Natural killer cell (primary cell): ENCODE data around the gene COL19A1. TPM values are rescaled to one million over a fixed set of nuclear protein-coding genes. Genes with fewer than 3 reads are reported as not detected.

Source experiments
- ATAC-seq, 3 donors: fragments of 150-1000 bp in 2 of 3; fragments of 200-7000 bp in 1 of 3; cut with Tn5 transposase; 1 replicate in 1 of 3; 2 replicates in 2 of 3; pipeline ENCODE4 v1.10.0; 2021; ENCODE audit warnings: mild to moderate bottlenecking in 2 of 3, moderate library complexity in 2 of 3
- DNase-seq, 2 donors: peaks; one replicate each; pipeline versions ENCODE4 v3.0.0 to v3.0.0-alpha.2; 2013 to 2021; ENCODE audit warnings: mixed read lengths in 1 of 2
- H3K27ac ChIP-seq: one replicate; pipeline ENCODE4 v1.5.1; 2013; ENCODE audit warnings: mild to moderate bottlenecking, low read length
- H3K27me3 ChIP-seq: one replicate; pipeline ENCODE4 v1.6.1; 2013; ENCODE audit warnings: low read length; ENCODE audit not compliant: control insufficient read depth, insufficient read depth
- H3K36me3 ChIP-seq: one replicate; pipeline ENCODE4 v1.6.1; 2013; ENCODE audit warnings: low read length; ENCODE audit not compliant: control insufficient read depth, insufficient read depth
- H3K4me1 ChIP-seq: one replicate; pipeline ENCODE4 v1.6.1; 2013; ENCODE audit warnings: low read length; ENCODE audit not compliant: control insufficient read depth, insufficient read depth
- H3K4me3 ChIP-seq: one replicate; pipeline ENCODE4 v1.5.1; 2013; ENCODE audit warnings: low read length
- H3K9me3 ChIP-seq: one replicate; pipeline ENCODE4 v1.6.1; 2013; ENCODE audit warnings: low read length; ENCODE audit not compliant: control insufficient read depth, insufficient read depth
- H3K27ac Mint-ChIP-seq, 2 donors: one replicate each; pipeline ENCODE4 v1.8.0; 2022; ENCODE audit warnings: mild to moderate bottlenecking in 2 of 2, mixed read lengths in 2 of 2, moderate library complexity in 1 of 2
- H3K27me3 Mint-ChIP-seq, 2 donors: one replicate each; pipeline ENCODE4 v1.8.0; 2022; ENCODE audit warnings: low read depth in 2 of 2, mixed read lengths in 2 of 2
- H3K36me3 Mint-ChIP-seq: one replicate; pipeline ENCODE4 v1.8.0; 2022; ENCODE audit warnings: mixed read lengths
- H3K4me1 Mint-ChIP-seq, 2 donors: one replicate each; pipeline ENCODE4 v1.8.0; 2022; ENCODE audit warnings: mixed read lengths in 2 of 2
- H3K4me3 Mint-ChIP-seq: one replicate; pipeline ENCODE4 v1.8.0; 2022; ENCODE audit warnings: mild to moderate bottlenecking, moderate library complexity, mixed read lengths
- H3K9me3 Mint-ChIP-seq, 2 donors: one replicate each; pipeline ENCODE4 v1.8.0; 2022; ENCODE audit warnings: mixed read lengths in 2 of 2
- WGBS: methylation state at CpG from one replicate; pipeline ENCODE4 v1.1.7; 2013; ENCODE audit warnings: missing lambda C conversion rate; ENCODE audit not compliant: insufficient coverage; 5-methylcytosine and 5-hydroxymethylcytosine counted together
- intact Hi-C: fragments of 100-400 bp; cut with micrococcal nuclease; formaldehyde crosslinking; loops from one replicate; pipeline ENCODE4 v1.14.2; 2022
- total RNA-seq, 4 donors: library from RNA; stranded (reverse); fragments of 120-200 nt in 1 of 4; gene quantifications; one replicate each; pipeline versions ENCODE4 v1.2.3 to v1.2.4, GENCODE V29; 2013 to 2022
- TF ChIP-seq, protein P1 (sequence below): fragments of 200-600 bp; IDR thresholded peaks from one replicate; pipeline ENCODE4 v1.8.0; 2022; ENCODE audit warnings: antibody characterized with exemption

Gene COL19A1
- total RNA-seq, 3 donors from 2014 or later (not counting 1 experiment from before 2014, with no cell fraction given) = 0.07 to 0.33 (median 0.18) TPM

DNA sequence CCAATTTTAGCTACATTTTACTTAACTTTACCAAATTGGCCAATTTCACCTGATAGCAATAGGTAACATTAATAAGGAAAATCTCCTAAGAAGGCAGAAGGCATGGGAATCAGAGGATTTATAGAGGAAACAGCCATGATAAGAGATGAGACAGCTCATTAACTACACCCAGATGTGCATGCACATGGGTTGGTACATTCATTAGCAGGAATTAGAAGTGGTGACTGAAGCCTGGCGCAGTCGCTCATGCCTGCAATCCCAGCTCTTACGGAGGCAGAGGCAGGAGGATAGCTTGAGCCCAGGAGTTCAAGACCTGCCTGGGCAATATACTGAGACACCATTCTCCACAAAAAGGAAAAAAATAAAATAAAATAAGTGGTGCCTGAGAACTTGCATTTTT, 263.0 kb downstream of the COL19A1 start:
- H3K9me3 Mint-ChIP-seq = no peaks in the 10 kb centered on the region
- DNase-seq (no peak), ATAC-seq (no peak)
- Histone ChIP-seq H3K4me3 (no peak overlapping the region), H3K27me3 (no peaks in the 10 kb centered on the region), H3K27ac (no peak overlapping the region), H3K9me3 (no peaks in the 10 kb centered on the region), H3K36me3 (no peaks in the 10 kb centered on the region), H3K4me1 (no peaks in the 10 kb centered on the region)
- H3K36me3 Mint-ChIP-seq = no peaks in the 10 kb centered on the region
- 100% methylated on average over 3 of the region's 3 CpGs for WGBS
- H3K4me1 Mint-ChIP-seq = no peaks in the 10 kb centered on the region
- H3K4me3 Mint-ChIP-seq = no peak overlapping the region
- no peak overlapping the region for H3K27ac Mint-ChIP-seq
- intact Hi-C loops = no loop called here
- H3K27me3 Mint-ChIP-seq = no peaks in the 10 kb centered on the region
- TF ChIP-seq, protein P1, sequence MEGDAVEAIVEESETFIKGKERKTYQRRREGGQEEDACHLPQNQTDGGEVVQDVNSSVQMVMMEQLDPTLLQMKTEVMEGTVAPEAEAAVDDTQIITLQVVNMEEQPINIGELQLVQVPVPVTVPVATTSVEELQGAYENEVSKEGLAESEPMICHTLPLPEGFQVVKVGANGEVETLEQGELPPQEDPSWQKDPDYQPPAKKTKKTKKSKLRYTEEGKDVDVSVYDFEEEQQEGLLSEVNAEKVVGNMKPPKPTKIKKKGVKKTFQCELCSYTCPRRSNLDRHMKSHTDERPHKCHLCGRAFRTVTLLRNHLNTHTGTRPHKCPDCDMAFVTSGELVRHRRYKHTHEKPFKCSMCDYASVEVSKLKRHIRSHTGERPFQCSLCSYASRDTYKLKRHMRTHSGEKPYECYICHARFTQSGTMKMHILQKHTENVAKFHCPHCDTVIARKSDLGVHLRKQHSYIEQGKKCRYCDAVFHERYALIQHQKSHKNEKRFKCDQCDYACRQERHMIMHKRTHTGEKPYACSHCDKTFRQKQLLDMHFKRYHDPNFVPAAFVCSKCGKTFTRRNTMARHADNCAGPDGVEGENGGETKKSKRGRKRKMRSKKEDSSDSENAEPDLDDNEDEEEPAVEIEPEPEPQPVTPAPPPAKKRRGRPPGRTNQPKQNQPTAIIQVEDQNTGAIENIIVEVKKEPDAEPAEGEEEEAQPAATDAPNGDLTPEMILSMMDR = no peak

DNA sequence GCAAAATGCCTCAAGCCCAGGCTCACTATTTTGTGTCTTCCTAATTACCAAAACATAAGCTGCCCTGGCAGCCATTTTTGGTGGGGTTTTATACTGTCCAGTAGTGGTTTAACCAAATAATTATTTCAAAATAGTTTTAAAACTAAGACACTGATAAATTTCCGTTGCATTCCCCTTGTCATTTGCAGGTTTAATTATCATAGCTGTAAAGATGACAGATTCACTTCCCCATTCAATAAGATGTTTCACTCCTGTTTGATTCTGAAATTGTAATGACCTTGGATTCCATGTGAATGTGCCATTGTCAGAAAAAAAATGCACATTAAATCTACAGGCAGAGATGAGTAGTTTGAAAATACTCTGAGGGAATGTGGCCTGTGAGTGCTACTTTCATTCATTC, 264.5 kb downstream of the COL19A1 start:
- intact Hi-C loops = no loop called here
- TF ChIP-seq, protein P1 = no peak
- no peak for DNase-seq
- Histone ChIP-seq H3K4me3 (no peak overlapping the region), H3K9me3 (no peaks in the 10 kb centered on the region), H3K27ac (no peak overlapping the region), H3K4me1 (no peaks in the 10 kb centered on the region), H3K36me3 (no peaks in the 10 kb centered on the region), H3K27me3 (no peaks in the 10 kb centered on the region)
- Mint-ChIP-seq H3K9me3 (no peaks in the 10 kb centered on the region), H3K27me3 (no peaks in the 10 kb centered on the region), H3K36me3 (no peaks in the 10 kb centered on the region), H3K4me1 (no peaks in the 10 kb centered on the region), H3K27ac (no peak overlapping the region), H3K4me3 (no peak overlapping the region)
- ATAC-seq = no peak
- WGBS = no CpG with 5 or more reads among the region's 1 CpG

DNA sequence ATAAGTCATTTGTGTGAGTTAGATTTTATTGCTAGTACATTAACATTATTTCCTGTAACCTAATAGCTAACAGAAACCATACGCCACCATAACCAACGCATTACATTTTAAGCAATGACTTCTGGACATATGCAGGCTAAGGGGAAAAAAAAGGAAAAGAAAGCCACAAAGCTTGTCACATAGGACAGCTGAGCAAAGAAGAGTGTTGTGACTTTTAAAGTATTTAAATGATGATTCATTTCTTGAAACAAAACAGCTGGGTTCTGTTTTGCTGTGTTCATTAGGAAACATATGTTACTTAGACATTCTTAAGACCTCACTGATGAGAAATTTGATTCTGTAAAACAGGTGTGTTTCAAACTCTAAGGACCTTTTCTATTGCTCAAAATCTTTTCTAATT, 265.2 kb downstream of the COL19A1 start:
- Histone ChIP-seq H3K27me3 (no peaks in the 10 kb centered on the region), H3K4me3 (no peak overlapping the region), H3K27ac (no peak overlapping the region), H3K9me3 (no peaks in the 10 kb centered on the region), H3K4me1 (no peaks in the 10 kb centered on the region), H3K36me3 (no peaks in the 10 kb centered on the region)
- TF ChIP-seq, protein P1 = no peak
- intact Hi-C loops = no loop called here
- ATAC-seq (no peak), DNase-seq (no peak)
- no peak overlapping the region for H3K4me3 Mint-ChIP-seq
- H3K9me3 Mint-ChIP-seq = no peaks in the 10 kb centered on the region
- 67% methylated on average over 1 of the region's 2 CpGs for WGBS
- H3K27me3 Mint-ChIP-seq = no peaks in the 10 kb centered on the region
- no peaks in the 10 kb centered on the region for H3K36me3 Mint-ChIP-seq
- H3K27ac Mint-ChIP-seq = no peak overlapping the region
- H3K4me1 Mint-ChIP-seq = no peaks in the 10 kb centered on the region

DNA sequence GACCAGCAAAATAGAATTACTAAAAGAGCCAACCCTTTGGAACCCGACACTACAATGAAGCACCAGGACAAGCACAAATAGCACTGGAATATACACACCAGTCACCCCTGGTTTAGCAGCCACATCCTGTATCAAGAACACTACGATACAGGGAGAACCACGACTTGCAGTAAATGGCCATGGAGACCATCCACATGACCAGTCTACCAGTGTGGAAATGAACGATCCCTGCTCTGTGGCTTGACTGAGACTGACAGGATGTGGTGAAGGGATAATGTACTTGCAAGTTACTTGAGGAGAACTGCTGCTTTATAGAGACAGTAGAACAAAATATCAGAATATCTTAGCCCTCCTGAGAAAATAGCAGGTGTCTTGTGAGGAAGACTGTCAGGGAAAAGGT, 266.9 kb downstream of the COL19A1 start:
- no peaks in the 10 kb centered on the region for H3K4me1 ChIP-seq
- H3K27ac ChIP-seq = no peak overlapping the region
- 52% methylated on average over 4 of the region's 4 CpGs for whole genome bisulfite sequencing
- Mint-ChIP-seq H3K36me3 (no peaks in the 10 kb centered on the region), H3K27me3 (no peaks in the 10 kb centered on the region), H3K4me1 (no peaks in the 10 kb centered on the region), H3K27ac (no peak overlapping the region), H3K9me3 (no peaks in the 10 kb centered on the region), H3K4me3 (no peak overlapping the region)
- H3K4me3 ChIP-seq = no peak overlapping the region
- intact Hi-C loops = no loop called here
- no peaks in the 10 kb centered on the region for H3K27me3 ChIP-seq
- H3K36me3 ChIP-seq = no peaks in the 10 kb centered on the region
- ATAC-seq (no peak), DNase-seq (no peak)
- H3K9me3 ChIP-seq = no peaks in the 10 kb centered on the region
- TF ChIP-seq, protein P1 = no peak
